Fibroblast of the conjunctiva (primary cell): Measurements from ENCODE around the gene DNAJB8.

Source experiments
- DNase-seq: peaks from one replicate; pipeline ENCODE4 v3.0.0-alpha.2; 2010; ENCODE audit warnings: low read depth

Gene DNAJB8

DNA sequence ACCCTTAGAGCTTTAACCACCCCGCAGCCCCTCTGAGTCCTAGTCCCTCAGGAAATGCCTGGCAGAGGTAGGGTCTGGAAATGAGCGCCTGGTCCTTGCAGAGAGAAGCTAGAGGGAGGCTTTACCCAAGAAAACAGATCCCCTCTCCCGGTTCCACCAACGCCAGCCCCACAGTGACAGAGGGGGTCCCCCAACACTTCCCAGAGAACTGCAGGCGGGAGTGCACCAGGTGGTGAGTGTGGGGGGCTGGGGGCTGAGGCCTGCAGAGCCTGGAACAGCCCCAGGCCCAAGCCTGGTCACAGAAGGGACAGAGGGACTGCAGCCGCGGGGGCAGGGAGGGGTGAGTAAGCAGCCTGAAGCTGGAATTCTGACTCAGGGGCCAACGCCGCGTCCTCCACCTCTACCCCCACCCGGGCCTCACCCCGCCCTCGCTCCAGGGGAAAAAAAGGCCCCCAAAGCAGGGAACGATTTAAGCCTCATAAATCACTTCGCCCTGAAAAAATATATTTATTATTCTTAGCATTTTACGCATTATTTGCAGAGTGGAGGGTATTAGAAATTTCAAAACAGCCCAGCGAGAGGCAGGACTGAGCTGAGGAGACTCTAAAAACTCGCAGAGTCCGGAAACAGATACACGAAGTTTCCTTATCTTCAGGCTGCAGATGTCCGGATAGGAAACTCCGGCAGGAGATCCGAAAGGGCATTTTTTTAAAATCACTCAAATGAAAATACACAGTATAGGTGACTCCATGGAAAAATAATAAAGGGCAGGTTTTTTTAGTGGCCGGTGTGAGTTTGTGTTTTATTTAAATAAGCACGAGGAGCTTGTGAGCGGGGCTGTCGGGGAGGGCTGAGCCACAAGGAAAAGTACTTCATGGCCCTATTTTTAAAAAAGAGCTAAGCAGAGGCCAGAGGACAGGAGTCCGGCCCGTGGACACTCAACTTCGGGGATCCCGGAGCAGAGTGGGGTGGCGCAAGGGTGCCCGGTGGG lies 16.3 kb upstream of the DNAJB8 start:
- peak; percentile 33 for DNase-seq

DNA sequence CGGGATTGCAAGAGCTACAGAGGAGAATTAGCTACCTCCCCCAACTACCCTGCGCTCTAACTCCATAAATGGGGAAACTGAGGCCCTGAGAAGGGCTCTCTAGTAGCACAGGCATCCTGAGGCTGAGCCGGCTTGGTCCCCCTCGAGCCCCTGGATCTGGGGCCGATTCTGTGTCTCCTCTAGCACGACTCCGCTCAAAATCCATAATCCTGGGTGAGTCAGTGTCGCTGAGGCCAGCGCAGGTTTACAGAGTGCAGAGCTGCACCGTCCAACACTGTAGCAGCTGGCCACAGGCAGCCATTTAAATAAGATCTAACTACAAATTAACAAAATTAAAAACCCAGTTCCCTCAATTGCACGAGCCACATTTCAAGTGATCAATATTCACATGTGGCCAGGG lies 15.5 kb upstream of the DNAJB8 start:
- DNase-seq, result no peak

DNA sequence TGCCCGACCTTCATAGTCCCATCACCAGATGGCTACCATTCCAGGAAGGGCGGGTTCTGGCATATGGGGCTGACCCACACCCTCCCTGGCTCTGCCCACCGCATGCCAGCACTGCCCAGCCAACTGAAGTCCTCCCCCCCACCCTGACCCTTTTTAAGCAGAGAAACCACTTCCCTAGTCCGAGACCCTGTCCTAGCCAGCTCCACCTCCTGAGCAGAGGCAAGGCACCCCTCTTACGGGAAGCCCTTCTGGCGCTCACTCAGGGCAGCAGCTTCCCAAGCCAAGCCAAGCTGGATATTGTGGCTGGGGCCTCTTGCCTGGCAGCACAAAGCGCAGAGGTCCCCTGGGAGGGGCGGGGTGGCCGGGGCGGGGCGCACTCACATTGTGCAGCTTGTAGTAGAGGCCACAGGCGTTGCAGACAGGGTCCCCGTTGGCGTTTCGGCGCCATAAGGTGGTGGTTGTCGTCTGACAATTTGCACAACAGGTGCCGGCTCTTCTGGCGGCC lies 14.8 kb upstream of the DNAJB8 start:
- no peak for DNase-seq

DNA sequence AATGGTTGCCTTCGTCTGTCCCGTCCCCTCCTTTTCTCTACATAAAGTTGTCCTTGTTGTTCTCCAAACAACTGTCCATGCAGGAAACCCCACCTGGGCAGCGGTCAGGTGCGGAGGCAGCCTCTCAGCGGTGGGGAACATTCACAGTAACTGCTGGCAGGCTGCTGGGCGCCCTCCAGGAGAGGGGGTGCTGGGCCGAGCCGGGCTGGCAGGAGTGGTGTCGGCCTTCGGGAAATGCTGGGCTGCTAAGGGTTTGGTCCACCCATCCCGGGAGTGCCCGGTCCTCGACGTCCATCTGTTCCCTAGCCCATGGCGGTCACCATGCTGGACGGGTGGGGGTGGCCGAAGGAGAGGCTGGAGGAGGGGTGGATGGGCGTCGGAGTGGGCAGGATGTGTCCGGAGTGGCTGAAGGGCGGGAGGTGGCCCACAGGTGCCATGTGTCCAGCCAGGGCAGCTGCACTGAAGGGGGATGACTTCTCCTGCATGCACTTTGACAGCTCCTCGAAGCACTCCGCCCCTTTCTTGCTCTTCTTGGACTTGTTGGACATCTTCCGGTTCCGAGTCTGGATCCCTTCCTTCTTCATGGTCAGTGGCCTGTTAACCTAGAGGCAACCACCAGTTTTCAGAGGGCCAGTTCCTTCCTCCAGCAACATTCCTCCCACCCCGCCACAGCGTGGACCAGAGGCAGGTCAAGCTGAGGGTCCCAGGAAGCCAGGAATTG lies 14.2 kb upstream of the DNAJB8 start:
- no peak for DNase-seq

DNA sequence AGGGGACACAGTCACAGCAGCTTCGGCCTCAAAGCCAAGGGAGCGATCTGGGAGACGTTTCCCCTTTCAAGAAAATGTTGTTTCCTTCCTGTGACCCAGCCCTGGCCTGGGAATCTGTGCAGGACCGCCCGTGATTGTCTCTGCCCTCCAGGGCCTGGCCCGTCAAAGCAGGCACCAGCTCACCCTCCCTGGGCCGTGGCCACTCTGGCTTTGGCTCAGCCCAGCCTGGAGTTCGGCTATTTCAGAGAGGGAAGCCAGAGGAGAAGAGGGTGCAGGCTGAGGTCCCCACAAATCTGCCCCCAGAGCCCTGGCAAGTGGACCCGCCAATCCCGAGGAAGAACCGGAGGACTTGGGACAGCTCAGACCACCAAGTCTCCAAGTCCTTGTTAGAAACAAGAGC lies 13.6 kb upstream of the DNAJB8 start:
- DNase-seq, result no peak

DNA sequence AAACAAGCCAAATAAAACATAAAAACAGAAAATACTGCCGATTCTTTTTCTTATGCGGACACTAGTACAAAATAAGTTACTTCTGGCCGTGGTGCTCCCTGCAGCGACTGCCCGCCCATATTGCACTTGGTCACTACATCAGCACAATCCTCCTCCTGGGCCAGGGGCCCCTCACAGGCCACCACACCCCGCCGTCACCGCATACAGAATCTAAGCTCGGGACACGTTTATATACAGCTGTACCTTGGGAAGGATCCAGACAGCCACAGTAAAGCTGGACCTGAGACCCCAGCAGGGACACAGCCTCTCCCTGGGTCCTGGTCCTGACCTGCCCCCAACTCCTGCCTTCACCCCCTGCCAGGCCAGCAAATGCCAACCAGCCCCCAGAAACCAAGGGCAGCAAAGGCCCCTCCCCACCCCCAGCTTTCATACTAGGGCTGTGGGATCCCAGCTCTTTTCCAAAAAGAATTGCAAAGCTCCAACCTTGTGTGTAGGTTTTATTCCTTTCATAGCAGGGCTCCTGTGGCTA lies 12.9 kb upstream of the DNAJB8 start:
- no peak for DNase-seq

DNA sequence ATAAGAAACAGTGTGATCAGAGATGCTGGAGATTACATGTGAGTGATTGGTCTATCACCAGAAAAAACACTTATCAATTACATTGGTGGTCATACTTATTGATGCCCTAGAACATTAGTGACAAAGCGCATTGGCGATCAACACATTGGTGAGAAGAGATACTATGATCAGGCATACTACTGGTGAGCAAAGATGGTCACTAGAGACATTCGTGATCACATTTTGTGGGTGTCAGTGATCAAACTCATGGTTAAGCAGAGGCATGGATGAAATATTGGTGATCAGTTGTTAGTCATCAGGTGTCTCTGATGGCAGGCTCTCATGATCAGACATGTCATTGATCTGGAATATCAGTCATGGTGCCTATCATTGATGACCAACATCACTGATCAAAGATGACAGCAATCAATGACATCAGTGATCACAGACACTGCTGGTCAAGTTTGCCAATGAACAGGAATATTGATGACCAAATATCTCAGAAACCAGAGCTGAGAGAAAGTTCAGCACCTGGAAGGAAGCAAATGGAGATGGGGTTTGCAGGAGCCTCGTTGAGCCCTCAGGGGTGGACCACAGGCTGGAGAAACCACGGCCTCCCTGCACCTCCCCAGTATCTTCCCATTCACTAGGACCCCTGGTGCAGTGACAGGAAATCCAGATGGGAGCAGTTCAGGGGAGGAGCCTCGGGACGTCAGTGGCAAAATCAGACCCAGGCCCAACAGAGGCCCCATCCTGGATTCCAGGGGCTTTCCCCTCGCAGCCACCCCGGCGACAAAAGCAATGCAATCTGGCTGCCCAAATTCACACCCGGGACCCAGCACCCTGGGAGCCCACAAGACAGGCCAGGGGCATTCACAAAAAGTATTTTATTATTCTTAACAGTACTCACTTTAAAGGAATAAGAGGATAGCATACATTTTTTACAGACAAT lies 12.2 kb upstream of the DNAJB8 start:
- no peak for DNase-seq

DNA sequence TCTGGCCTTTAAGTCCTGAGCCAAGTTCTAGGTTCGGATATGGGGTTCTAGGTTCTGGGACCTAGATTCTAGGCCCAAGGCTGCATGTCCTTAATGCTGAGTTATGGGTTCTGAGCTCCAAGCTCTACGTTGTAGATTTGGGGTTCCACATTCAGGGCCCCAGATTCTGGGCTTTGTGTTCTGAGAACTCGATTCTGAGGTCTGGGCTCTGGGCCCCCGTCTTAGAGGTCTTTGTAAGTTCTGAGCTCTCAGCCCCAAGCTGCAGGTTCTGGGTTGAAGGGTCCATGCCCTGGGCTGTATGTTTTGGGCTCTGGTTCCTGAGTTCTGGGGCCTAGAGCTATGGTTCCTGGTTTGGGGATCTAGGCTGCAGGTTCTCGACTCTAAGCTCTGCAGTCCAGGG lies 10.0 kb upstream of the DNAJB8 start:
- DNase-seq, result no peak

DNA sequence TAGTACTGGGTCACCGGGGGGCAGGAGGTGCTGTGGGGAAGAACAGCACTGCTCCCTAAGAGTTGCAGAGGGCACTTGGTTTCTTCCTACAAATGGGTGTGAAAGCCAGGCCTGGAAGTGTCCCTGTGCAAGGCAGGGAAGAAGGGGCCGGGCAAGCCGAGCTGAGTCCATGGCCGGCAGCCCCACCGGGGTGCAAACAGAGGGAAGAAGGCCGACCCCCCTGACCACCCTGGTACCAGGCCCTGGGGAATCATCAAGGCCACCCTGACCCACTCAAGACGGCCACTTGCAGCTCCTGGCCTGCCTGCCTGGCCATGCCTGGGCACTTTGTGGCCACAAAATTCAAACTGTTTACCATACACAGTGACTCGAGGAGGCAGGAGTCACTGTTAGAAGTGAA lies 8.7 kb upstream of the DNAJB8 start:
- DNase-seq, result no peak

DNA sequence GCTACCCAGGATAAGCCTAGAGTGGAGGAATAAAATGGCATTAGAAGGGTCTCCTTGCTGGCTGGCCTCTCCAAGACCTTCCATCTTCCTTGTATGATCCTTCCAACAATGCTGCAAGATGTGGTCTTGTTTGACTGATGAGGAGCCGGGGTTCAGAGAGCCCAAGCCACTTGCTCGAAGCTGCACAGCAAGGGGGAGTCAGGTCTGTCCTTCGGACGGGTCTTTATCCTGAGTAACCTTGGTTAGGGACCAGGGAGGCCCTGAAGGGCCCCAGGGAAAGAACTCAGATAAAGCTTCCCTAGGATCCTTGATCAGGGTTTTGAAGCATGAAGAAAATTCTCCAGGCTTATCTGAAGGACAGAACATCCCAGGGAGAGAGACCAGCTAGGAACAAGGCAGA lies 7.0 kb upstream of the DNAJB8 start:
- no peak for DNase-seq

DNA sequence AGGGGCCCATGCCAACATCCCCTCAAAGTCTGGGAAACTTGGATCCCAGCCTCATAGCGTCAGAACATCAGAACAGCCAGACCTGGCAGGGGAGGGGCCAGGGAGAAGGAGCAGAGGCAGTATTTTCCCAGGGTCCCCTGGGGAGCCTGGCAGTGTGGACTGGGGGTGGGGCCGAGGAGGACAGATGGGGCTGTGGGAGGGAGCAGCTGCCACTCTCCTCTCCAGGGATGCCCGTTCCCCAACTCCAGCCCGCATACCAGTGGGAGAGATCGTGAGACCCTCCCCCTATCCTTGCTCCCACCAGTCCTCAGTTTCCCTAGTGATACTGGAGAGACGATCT lies 6.5 kb upstream of the DNAJB8 start:
- no peak for DNase-seq

DNA sequence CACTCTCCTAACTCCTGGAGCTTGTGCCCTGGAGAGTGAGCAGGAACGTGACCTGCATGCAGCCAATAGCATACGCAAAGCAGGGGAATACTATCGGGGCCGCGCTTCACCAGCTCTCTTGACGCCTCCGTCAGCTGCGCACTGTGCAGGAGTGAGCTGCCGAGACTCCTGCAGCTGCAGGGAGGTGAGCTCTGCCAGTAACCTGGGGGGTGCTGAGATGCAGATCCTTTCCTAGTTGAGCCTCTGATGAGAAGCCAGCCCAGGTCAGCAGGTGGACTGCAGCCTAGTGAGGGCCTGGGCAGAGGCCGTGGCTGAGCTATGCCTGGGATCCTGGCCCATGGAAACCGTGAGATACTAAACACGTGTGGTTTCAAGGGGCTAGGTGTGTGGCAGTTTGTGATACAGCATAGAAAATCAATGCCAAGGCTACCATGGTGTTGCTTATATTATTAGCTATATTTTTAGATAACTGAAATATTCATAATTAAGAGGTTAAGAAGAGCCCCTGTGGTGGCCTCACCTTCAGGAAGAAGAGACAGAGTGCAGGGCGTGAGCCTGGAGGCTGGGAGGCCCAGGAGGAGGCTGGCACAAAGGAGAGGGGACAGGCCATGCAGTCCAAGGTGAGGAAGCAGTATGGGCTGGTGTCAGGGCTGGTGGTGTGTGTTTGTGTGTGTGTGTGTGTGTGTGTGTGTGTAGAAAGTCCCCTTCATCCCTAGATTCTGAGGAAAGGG lies 5.9 kb upstream of the DNAJB8 start:
- DNase-seq, result no peak

DNA sequence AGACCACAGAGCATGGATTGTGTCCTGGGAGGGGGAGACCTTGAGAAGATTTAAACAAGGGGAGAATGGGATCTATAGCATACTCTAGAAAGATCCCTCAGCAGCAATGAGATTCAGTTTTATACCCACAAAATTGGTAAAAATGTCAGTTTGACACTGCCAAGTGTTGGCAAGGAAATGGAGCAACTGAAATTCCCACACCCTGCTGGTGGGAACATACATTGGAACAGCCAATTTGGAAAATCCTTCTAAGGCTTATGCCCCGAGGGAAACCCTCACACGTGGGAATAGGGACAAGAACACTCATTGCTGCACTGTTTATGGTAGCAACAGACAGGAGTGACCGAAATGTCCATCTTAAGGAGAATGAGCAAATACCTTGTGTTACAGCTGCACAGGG lies 5.0 kb upstream of the DNAJB8 start:
- DNase-seq, result no peak

DNA sequence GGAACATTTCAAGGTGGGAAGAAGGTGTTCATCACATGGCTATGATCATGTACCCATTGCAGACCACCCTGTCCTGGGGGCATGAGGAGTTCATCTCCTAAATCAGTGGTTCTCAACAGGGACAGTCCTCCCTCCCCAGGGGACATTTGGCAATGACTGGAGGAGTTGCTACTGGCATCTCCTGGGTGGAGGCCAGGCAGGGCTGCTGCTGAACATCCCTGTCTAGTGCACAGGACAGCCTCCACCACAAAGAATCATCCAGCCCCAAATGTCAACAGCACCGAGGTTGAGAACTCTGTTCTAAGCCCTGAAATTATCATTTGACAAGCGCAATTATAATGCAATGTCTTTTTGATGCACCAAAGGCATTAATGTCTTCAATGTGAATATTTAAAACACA lies 4.4 kb upstream of the DNAJB8 start:
- no peak for DNase-seq

DNA sequence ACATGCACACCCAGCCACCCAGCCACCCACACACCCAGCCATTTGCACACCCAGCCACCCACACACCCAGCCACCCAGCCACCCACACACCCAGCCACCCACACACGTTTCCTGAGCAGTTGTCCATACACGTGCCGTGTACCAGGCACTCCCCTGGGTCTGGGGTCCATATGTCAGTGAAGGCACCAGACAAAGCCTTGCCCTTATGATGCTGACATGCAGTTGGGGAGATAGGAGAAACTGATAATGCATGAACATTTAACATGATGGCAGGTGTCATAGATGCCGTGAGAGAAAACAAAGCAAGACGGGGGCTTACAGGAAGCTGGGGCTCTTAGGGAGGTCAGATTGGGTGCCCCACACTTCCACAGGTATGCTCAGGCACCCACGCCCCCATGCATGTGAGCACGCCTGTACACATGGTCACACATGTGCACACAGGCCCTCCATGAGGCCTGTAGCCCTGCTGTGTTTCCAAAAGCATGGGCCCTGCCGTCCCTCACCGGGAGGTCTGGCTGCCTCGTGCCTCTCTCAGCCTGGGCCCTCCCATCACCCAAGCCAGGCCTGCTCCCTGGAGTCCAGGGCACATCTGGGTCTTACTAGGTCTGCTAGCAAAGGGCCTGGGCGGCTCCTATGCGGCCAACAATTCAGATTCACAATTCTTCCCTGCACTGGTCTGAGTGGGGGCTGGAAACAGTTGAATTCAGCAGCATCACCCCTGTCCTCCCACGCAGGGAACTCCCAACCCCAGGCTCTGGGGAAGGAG lies 3.6 kb upstream of the DNAJB8 start:
- DNase-seq, result no peak

DNA sequence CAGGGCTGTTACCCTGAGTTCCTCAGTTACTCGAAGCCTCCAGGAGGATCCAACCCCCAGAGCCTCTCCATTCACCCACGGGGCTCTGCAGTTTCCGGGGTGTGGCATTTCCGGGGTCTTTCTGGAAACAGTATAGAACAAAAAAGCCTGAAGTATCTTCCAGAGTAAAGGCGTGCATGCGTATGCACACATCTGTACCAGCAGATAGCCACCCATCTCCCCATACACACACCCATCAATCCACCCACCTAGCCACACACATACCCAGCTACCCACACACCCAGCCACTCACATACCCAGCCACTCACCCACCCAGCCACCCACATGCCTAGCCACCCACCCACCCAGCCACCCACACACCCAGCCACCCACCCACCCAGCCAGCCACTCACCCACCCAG lies 2.9 kb upstream of the DNAJB8 start:
- no peak for DNase-seq

DNA sequence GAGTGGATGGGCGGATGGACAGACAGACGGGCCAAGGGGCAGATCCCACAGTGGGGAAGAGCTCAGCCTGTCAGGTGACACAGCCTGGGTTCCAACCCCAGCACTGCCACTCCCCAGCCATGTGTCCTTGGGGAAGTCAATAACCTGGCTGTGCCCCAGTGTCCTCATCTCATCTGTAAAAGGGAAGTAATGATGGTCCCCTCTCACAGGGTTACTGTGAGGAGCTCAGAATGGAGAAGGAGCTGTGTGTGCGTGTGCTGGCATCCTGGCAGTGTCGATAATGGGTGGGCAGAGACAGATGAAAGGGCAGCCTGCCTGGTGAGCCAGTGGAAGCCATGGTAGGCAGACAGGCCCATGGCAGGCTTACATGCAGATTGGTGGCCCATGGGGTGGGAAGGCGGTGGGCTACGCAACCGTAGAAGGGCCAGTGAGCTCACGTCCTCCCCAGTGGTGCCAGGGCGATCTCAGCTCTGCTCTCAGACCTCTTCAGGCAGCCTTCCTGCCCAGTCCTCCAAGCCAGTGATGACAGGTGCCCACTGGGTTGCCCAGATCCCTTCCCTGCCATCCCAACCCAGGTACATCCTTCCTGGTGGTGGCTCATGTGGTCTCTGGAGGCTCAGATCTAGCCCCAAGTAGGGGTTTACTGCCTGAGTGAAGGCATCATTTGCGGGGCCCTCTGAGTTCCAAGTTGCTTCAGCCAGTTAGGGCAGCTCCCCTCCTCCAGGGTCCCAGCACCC lies 2.3 kb upstream of the DNAJB8 start:
- DNase-seq, result no peak

DNA sequence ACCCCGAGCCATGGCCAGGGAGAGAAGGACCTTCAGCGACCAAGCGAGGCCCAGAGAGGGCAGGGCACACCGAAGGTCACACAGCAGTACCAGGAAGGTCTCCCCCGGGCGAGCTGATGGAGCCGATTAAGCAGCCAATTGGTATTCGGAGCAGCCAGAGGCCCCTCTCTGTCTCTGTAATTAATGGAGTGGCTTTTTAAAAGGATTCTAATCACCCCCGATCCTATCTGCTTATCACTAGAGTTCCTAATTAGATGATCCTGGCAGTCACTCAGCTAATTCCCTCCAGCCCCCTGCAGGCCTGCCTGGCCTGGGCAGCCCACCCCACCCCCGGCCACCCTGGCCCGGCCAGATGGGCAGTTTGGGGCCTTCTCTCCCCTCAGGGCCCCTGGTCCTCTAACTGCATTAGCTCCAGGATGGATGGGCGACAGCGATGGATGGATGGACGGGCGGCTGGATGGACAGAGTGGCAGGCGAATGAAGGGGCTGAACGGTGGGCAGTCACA lies 1.6 kb upstream of the DNAJB8 start:
- DNase-seq, result no peak

DNA sequence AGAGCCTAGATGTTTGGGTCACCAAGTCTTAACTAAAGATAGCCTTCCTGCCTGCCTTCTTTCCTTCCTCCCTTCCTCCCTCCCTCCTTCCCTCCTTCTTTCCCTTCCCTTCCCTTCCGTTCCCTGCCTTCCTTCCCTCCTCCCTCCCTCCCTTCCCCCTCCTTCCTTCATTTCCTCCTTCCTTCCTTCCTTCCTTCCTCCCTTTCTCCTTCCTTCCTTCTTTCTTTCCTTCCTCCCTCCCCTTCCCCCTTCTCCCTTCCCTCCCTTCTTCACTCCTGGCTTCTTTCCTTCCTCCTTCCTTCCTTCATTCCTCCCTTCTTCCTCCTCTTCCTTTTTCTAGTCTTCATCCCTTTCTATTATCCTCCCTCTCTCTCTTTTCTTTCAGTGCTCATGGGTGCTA lies 2.0 kb downstream of the DNAJB8 start:
- no peak for DNase-seq

DNA sequence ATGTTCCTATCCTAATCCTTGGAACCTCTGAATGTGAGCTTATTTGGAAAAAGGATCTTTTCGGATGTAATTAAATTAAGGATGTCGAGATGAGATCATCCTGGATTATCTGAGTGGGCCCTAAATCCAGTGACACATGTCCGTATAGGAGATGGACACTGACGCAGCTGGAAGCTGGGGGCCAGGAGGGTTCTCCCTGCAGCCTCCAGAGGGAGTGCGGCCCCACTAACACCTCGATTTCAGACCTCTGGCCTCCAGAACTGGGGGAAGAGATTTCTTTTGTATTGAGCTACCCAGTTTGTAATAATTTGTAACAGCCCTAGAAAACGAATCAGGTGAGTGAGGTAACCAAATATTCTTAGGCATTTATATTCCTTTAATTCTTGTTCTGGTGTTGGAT lies 2.5 kb downstream of the DNAJB8 start:
- no peak for DNase-seq
